Kidney glomerular epithelial cell (primary cell): ENCODE results near the gene RAPGEFL1.
"Not testable (repeated sequence)": the region's sequence is repeated elsewhere in the genome, so short reads cannot be mapped to it uniquely, and the experiment has no call there.

Experiments
- DNase-seq: peaks from one replicate; lab custom pipeline; 2025; lab: John Stamatoyannopoulos, UW

Gene RAPGEFL1, protein sequence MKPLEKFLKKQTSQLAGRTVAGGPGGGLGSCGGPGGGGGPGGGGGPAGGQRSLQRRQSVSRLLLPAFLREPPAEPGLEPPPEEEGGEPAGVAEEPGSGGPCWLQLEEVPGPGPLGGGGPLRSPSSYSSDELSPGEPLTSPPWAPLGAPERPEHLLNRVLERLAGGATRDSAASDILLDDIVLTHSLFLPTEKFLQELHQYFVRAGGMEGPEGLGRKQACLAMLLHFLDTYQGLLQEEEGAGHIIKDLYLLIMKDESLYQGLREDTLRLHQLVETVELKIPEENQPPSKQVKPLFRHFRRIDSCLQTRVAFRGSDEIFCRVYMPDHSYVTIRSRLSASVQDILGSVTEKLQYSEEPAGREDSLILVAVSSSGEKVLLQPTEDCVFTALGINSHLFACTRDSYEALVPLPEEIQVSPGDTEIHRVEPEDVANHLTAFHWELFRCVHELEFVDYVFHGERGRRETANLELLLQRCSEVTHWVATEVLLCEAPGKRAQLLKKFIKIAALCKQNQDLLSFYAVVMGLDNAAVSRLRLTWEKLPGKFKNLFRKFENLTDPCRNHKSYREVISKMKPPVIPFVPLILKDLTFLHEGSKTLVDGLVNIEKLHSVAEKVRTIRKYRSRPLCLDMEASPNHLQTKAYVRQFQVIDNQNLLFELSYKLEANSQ

DNA sequence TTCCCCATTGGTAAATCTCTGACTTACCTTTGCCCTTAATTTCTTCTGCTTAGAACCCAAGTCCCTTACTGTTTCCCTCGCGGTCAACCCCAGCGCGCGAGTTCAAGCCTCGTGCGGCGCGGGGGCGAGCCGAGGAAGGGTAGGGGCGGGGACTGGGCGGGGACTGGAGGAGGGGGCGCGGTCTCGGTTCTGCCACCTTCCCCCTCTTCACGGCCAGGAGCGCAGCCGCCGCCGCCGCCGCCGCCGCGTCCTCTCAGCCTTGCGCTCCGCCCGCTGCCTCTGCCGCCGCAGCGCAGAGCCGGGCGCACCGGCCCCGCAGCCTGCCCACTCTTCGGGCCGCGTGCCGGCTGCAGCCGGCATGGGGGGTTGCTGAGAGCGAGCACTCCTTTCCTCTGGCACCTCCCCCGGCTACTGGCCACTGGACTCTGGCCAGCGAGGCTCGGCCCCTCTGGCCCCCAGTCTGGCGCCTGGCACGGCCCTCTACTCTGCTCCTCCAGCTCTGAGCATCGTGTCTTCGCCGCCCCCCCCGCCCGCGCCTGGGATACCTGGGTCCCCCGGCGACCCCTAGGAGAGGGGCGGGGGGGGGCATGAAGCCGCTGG lies at the start of gene RAPGEFL1:
TSS of gene RAPGEFL1 (plus strand) at position 196 of the 600 bp plus-strand sequence. CDS start at position 588, 392 bp downstream.
- peak; percentile 14 for DNase-seq

DNA sequence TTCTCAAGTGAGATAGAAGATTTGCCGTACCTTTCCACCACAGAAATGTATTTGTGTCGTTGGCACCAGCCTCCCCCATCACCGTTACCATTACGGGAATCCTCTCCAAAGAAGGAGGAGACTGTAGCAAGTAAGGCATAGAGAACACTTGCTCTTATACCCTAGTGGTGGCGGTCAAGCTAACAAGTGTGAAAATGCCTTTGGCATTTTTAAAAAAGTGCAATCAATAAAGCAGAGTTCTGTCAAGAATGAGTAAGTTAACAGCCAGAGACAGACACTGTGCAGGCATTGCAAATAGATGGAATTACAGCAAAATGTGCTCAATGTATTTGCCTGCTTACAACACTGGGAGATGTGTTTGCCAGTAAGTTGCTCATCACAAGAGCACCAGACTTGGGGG lies 47.8 kb upstream of the RAPGEFL1 start:
- no peak for DNase-seq

DNA sequence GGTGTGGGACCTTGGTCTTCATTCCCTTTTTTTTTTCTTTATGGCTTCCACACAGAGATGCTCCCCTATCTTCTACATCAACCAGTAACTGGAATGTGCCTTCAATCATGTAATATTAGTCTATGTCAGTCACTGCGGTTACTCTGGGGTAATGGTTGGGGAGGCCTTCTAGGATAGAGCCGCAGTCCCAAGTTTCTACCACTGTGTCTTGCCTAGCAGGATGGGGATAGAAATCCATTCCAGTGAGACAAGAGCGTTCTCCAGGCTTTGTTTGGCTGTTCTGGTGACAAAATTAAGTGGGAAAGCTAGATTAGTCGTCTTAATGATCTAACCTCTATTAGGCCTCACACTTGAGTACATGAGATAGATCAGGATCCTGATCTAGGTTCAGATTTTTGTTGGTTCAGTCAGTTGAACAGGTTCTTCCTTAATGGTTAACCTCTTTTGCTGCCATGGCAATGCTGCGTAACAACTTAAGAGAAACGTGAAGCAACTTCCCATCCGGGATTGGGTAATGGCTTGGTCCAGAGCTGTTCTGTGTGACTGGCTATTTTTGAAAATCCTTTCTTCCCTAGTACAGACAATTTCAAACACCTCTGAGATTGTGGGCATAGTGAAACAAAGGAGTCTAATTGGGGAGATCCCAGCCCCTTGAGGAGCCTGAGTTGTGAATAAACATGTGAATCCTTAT lies 46.8 kb upstream of the RAPGEFL1 start:
- DNase-seq: no peak

DNA sequence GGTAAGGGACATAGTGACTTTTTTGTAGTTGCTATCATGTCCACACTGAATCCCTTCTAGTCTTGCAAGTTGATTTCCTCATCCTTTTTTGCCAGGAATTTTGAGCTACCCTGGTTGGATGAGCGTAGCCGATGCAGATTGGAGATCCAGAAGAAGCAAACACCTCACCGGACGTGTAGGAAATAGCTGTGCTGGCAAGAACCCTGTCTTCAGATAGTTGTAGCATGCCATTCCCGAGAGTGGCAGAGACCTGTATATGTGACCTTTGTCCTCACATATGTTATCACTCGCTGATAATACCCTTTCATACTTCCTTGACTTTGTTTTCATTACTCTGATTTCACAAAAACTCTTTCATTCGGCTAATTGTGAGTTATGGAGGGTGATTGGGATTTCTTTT lies 43.1 kb upstream of the RAPGEFL1 start:
- no peak for DNase-seq

DNA sequence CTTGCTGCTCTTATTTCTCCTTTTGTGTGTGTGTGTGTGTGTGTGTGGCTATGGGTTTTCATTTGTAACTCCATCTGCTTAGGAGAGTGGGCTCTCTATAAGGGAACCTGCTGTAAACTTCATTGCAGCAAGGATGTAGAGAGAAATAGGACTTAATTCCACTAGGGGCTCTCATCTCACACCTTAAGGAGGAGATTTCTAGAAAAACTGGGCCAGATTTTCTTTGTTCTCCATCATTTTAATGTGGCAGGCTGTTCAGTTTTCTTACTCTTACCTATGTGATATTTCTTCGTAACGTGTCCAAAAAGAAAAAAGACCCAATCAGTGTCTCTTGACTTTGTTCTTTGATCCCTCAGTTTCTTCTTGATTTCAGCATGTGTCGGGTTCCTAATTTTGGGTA lies 41.5 kb upstream of the RAPGEFL1 start:
- no peak for DNase-seq

DNA sequence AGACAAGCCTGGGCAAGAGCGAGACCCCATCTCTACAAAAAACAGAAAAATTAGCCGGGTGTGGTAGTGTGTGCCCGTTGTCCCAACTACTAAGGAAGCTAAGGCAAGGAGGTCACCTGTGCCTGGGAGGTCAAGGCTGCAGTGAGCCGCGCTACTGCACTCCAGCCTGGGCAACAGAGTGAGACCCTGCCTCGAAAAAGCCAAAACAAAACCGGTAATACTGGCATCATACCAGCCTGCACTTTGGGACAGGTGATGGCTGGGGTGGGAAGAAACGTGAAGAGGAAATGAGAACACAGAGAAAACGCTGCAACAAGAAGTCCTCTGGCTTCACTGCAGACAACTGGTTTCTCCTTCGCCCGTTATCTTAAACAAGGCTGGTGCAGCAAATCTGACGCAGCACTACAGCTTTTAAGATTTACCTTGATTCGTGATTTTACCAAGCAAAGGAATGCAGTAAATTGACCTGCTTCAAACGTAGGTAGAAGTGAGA lies 37.7 kb upstream of the RAPGEFL1 start:
- DNase-seq: no peak

DNA sequence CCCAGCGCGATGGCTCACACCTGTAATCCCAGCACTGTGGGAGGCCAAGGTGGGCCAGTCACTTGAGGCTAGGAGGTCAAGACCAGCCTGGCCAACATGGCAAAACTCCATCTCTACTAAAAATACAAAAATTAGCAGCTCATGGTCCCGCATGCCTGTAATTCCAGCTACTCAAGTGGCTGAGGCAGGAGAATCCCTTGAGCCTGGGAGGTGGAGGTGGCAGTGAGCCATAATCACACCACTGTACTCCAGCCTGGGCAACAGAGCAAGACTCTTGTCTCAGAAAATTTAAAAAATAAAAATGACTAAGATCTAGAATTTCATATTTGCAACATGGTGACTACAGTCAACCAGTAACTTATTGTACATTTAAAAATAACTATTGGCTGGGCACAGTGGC lies 34.1 kb upstream of the RAPGEFL1 start:
- not testable (repeated sequence) for DNase-seq

DNA sequence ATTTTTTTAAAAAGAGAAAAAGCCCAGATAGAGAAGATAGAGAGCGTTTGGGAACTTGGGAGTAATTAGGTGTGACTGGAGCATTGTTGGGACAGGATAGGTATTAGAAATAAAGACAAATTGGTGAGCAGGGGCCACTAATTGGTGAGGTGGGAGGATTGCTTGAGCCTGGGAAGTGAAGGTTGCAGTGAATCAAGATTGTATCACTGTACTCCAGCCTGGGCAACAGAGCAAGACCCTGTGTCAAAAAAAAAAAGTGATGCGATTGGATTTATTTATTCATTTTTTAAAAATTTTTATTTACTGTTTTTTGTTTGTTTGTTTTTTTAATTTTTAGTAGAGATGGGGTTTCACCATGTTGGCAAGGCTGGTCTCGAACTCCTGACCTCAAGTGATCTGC lies 31.8 kb upstream of the RAPGEFL1 start:
- no peak for DNase-seq

DNA sequence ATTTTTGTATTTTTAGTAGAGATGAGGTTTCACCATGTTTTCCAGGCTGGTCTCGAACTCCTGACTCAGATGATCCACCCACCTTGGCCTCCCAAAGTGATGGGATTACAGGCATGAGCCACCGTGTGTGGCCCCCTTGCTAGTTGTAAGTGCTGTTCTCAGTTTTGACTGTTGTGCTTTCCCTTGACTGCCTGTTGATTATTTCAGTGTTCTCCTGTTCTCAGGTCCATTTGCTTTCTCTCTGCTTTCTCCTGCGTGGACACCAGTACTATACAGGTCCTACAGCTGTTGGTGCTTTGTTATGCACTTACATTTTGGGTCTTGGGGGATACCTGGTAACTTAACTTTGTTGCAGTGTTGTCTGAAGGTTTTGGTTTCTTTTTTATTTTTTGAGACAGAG lies 28.7 kb upstream of the RAPGEFL1 start:
- no peak for DNase-seq

DNA sequence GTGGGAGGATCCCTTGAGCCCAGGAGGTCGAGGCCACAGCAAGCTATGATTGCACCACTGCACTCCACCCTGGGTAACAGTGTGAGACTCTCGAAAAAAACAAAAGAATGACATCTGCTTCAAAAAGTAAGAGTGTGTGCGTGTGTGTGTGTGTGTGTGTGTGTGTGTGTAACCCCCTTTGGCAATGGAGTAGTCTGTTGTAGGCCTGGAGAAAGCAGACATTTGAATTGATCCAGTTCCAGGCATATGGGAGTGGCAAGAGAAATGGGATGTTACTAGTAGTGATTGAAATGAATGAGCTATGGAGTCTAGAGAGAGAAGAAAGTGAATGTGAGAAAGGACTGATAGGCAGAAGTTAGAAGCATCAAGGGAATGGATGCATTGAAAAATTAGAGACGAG lies 27.0 kb upstream of the RAPGEFL1 start:
- no peak for DNase-seq

DNA sequence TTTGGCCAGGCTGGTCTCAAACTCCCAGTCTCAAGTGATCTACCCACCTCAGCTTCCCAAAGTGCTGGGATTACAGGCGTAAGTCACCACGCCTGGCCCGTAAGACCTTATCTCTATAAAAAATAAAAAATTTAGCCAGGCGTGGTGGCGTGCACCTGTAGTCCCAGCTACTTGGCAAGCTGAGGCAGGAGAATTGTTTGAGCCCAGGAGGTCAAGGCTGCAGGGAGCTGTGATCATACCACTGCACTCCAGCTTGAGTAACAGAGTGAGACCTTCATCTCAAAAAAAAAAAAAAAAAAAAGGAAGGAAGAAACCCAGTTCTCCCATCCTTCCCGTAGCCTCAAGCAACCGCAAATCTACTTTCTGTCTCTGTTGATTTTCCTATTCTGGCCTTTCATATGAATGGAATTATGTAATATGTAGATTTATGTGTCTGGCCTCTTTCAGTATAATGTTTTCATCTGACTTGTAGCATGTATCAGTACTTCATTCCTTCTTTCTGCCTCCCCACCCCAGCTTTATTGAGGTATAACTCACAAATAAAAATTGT lies 25.8 kb upstream of the RAPGEFL1 start:
- DNase-seq: no peak

DNA sequence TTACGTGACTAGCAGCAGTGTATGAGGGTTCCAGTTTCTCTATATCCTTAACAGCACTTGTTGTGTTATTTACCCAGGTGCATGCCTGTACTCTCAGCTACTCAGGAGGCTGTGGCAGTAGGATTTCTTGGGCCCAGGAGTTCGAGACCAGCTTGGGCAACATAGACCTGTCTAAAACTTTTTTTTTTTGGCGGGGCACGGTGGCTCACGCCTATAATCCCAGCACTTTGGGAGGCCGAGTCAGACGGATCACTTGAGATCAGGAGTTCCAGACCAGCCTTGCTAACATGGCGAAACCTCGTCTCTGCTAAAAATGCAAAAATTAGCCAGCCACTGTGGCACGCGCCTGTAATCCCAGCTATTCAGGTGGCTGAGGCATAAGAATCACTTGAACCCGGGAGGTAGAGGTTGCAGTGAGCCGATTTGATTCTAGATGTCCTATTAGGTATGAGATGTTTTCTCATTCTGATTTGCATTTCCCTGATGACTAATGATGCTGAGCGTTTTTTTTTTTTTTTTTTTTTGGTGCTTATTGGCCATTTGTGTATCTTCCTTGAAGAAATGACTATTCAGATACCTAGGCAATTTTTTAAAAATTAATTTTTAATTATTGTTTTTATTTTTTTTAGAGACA lies 23.6 kb upstream of the RAPGEFL1 start:
- no peak for DNase-seq

DNA sequence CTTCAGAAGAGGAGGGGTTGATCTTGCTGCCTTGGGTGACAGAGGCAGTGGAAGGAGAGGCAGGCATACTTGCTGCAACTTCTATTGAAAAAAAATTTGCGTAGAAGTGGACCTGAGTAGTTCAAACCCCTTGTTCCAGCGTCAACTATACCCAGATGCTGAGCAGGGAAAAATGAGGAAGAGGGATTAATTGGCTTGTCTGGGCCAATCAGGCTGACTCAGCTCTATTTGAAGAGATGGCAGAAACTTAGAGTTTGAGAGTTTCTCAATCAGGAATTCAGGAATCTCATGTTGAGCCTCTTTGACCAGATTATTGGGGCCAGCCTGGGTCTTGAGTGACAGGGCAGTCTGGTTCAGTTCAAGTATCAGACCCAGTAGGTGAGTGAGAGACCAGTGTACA lies 19.3 kb upstream of the RAPGEFL1 start:
- no peak for DNase-seq

DNA sequence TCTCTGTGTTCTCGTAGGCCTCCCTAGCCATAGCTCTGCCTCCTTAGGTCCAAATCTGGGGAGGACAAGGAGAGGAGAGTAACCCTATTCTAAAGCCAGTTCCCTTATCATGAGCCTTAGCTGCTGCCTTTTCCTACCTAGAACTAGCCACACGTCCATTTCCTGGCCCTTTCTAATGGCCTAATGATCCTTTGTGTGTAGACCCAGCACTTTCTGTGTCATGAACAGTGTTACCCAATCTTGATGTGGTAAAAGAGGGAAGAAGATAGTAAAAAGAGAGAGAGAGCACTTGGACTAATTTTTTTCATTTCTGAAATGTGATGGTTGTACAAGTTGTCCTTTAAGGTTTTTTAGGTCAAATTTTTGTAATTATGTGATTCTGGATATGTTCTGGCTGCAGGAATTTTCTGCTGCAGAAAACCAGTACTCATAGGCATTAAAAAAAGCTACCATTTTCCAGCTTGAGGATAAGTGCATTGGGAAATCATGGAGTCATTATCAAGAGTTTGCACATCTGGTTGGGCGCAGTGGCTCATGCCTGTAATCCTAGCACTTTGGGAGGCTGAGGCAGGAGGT lies 18.7 kb upstream of the RAPGEFL1 start:
- no peak for DNase-seq

DNA sequence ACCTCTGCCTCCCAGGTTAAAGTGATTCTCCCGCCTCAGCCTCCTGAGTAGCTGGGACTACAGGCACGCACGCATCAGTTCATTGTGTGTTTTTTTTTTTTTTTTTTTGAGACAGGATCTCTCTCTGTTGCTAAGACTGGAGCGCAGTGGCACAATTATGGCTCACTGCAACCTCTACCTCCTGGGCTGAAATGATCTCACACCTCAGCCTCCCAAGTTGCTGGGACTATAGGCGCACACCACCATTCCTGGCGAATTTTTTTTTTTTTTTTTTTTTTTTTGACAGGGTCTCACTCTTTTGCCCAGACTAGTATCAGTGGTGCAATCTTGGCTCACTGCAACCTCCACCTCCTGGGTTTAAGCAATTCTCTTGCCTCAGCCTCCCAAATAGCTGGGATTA lies 17.8 kb upstream of the RAPGEFL1 start:
- no peak for DNase-seq

DNA sequence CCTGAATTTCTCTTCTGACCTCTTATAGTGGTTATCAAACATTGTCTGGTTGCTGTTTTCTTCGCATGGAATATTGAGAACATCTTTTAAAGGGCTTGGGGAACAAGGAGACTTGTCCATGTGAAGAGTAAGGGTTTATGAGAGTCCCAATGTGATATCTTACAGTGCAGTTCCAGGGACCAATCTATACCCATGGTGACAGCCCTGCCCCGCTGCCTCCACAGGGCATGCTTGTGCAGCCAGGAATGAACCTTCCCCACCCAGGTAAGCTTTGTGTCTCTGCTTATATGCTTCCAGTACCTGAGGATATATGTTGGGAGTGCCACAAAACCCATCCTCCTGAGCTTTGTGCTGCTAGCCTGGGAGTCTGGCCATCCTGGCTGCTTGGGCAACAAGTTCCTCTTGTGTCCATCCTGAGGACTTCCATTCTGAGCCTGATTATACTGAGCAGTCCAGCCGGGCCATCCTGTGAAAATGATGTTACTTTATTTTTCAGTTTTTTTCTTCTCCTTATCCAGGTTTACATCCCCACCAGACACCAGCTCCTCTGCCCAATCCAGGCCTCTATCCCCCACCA lies 9.5 kb upstream of the RAPGEFL1 start:
- DNase-seq: no peak

DNA sequence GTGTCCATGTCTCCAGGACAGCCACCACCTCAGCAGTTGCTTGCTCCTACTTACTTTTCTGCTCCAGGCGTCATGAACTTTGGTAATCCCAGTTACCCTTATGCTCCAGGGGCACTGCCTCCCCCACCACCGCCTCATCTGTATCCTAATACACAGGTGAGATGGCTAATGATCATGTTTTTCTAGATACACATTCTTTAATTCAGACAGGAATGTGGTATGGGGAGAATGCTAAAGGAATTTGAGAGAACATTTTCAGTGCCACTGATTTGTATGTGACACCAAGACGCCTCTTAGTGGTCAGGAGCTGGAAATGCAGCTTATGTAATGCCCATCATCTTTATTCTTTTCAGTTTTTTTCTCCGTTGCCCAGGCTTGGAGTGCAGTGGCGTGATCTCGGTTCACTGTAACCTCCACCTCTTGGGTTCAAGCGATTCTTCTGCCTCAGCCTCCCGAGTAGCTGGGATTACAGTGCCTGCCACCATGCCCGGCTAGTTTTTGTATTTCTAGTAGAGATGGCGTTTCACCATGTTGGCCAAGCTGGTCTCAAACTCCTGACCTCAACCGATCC lies 8.9 kb upstream of the RAPGEFL1 start:
- DNase-seq: peak; percentile 88

DNA sequence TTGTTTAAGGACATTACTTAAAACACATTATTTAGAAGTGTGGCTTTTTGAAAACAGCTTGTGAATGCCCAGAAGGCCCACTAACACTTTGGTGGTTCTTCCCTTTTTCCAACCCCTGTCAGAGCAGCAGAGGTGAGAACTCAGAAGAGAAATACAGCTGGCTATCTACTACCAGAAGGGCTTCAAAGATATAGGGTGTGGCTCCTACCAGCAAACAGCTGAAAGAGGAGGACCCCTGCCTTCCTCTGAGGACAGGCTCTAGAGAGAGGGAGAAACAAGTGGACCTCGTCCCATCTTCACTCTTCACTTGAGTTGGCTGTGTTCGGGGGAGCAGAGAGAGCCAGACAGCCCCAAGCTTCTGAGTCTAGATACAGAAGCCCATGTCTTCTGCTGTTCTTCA lies 6.9 kb upstream of the RAPGEFL1 start:
- no peak for DNase-seq

DNA sequence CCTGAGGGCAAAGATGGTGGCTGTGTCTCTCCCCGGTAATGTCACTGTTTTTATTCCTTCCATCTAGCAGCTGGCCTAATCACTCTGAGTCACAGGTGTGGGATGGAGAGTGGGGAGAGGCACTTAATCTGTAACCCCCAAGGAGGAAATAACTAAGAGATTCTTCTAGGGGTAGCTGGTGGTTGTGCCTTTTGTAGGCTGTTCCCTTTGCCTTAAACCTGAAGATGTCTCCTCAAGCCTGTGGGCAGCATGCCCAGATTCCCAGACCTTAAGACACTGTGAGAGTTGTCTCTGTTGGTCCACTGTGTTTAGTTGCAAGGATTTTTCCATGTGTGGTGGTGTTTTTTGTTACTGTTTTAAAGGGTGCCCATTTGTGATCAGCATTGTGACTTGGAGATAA lies 5.5 kb upstream of the RAPGEFL1 start:
- no peak for DNase-seq

DNA sequence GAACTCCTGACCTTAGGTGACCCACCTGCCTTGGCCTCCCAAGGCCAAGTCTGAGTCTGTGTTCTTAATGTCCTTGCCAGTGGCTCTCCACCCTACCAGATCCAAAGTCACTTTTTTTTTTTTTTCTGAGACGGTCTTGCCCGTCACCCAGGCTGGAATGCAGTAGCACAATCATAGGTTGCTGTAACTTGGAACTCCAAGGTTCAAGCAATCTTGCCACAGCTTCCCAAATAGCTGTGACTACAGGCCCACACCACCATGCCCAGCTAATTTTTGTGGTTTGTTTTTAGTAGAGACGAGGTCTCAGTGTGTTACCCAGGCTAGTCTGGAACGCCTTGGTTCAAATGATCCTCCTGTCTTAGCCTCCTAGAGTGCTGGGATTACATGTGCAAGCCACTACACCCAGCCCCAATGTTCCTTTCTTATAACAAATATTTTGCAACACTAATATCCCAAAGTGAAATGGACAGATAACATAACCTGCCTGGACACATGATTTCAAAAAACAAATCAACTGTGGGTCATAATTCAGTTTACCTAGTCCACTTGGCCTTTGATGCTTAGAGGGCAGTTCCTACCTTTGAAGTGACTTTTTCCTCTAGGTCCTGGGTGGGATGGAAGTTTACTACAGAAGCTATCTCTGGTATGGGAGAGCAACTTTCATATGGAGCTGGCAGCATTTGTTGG lies 4.0 kb upstream of the RAPGEFL1 start:
- DNase-seq: no peak
